Endometrium (tissue), 2 donors: Measurements from ENCODE around the gene STAB1.

Experiments
- FAIRE-seq: peaks from 2 replicates; lab custom pipeline; 2012; peaks lifted over from hg19 to GRCh38; lab: Jason Lieb, UNC
- donor health status: control.
- donor health status: control.

The STAB1 gene

GRCh38 chr3:52487050-52487787, 7.9 kb upstream of the STAB1 start:
- FAIRE-seq, result no peak

GRCh38 chr3:52487788-52488691, 7.1 kb upstream of the STAB1 start:
- no peak for FAIRE-seq

- no peak for FAIRE-seq
Measured at GRCh38 chr3:52488746-52489145, 6.4 kb upstream of the STAB1 start.

GRCh38 chr3:52489453-52489852, 5.7 kb upstream of the STAB1 start:
- no peak for FAIRE-seq

DNA sequence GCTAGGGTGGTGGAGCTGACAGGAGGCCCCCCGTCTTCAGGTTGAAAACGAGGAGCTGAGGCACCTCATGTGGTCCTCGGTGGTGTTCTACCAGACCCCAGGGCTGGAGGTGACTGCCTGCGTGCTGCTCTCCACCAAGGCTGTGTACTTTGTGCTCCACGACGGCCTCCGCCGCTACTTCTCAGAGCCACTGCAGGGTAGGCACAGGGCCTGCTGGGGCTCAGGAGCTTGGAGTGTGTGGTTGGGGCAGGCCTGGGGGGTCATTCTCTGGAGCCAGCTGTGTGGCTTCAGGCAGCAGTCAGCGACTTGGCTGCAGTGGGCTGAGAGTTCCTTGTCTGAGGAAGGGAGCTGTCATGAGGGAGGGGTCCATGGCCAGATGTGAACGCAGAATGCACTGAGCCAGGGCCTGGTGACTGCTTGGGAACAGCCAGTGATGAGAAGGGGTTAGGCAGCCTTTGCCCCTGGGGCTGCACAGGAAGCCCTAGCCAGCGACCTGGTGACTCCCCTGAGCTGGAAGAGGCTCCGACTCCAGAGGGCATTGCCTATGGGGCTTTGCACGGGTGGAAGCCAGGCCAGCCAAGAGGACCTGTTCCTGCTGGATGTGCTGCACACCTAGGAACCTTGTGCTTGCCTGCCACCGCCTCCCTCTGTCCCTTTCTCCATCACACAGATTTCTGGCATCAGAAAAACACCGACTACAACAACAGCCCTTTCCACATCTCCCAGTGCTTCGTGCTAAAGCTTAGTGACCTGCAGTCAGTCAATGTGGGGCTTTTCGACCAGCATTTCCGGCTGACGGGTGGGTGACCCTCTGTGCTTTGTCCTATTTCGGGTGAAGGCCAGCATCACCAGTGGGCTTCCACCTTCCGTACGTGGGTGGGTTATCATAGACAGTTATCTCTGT, 4.9 kb upstream of the STAB1 start:
- no peak for FAIRE-seq

DNA sequence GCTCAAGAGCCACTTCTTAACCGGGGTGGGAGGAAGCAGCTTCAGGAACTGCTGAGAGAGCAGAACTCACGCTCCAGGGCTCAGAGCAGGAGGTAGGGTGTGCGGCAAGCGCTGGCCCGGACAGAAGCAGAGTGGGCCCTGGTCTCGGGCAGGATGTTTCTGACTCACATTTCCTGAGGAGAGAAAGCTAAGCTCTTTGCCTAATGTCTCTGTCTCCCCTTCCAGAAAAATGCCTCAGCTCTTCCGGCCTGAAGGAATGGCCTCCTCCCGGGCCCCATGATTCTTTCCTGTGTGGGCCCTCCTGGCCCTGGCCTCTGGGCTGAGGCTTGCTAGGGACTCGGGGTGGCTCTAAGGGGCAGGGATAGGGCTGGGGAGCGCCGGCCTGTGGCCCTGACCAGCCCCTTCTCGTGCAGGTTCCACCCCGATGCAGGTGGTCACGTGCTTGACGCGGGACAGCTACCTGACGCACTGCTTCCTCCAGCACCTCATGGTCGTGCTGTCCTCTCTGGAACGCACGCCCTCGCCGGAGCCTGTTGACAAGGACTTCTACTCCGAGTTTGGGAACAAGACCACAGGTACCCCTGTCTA, 4.1 kb upstream of the STAB1 start:
- FAIRE-seq, result no peak

DNA sequence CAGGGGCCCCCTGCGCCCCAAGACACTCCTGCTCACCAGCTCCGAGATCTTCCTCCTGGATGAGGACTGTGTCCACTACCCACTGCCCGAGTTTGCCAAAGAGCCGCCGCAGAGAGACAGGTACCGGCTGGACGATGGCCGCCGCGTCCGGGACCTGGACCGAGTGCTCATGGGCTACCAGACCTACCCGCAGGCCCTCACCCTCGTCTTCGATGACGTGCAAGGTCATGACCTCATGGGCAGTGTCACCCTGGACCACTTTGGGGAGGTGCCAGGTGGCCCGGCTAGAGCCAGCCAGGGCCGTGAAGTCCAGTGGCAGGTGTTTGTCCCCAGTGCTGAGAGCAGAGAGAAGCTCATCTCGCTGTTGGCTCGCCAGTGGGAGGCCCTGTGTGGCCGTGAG, 3.1 kb upstream of the STAB1 start:
- no peak for FAIRE-seq

DNA sequence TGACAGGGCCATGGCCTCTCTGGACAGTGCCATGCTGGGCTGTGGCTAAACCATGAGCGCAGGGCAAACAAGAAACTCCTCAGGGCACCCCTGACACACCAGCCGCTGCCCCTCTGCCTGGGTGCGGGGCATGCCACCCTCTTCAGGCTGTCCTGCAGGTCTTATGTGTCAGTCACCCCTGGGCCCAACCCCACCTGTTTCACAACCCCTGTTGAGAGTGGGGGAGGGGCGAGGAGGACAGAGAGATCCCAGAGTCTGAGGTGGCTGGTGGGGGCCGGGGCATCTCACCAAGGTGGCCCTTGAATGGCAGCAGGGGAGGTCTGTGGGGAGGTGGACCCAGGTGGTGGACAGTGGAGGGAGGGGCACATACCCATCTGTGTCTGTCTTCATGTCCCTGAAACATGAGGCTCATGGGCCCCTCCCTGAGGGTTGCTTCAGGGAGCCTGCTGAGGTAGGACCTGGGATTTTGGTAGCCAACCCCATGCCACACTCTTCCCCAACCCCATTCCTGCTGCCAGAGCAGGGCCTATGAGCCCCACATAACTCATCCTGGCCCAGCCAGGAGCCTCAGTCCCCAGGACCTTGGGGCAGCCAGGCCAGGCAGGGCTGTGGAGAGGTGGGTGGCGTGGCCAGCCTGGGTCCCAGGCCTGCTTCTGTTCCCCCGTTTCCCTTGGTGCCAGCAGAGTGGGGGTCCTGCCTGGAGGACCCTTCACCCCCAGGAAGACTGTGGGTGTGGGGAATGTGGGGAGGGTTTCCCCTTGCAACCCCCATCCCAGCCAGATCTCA, 1.7 kb upstream of the STAB1 start:
- FAIRE-seq, result no peak

- FAIRE-seq, result no peak
Measured at GRCh38 chr3:52494445-52494844, 693 bp upstream of the STAB1 start.

- no peak for FAIRE-seq
Measured at GRCh38 chr3:52495777-52496602, 852 bp downstream of the STAB1 start.

DNA sequence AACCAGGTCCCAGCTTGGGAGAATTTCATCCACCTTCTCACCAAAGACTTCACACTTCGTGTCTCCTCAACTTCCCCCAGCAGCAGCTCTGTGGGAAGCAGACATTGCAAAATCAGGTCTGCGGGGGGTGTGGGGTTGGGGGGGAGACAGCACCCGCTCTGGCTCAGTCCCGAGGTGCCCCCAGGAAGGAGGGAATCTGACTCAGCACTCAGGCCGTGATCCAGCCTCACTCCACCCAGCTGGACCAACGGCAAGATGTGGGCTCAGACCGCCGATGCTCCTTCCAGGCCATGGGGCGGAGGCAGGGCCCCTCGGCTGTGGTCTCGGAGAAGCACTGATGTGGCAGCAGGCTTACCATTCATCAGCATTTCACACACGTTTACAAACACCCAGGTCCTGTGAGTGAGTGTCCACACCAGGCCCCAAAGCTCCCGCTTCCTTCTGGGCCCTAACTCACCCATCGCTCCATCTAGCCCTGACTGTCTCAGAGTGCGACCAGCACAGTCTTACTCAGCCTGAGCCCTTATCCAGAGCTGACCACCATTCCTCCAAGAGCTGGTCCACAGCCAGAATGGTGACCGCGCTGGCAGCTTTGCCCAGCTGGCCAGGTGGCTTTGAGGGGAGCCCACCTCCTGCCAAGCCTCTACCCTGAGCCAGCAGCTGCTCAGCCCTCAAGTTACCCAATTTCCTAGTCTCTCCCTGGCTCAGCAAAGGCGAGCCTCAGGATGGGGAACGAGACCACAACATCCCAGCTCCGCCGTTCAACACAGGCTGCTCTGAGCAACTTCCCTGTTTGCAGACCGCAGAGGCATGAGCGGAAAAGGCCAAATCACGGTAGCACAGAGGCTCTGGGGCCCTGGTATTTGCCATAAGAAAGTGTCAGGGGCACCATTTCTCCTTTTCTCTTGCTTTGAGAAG, 3.3 kb downstream of the STAB1 start:
- no peak for FAIRE-seq

- no peak for FAIRE-seq
Measured at GRCh38 chr3:52501046-52501445, 5.9 kb downstream of the STAB1 start.

GRCh38 chr3:52502001-52502400, 6.9 kb downstream of the STAB1 start:
- FAIRE-seq, result no peak

- FAIRE-seq, result no peak
Measured at GRCh38 chr3:52502808-52503350, 7.7 kb downstream of the STAB1 start.

DNA sequence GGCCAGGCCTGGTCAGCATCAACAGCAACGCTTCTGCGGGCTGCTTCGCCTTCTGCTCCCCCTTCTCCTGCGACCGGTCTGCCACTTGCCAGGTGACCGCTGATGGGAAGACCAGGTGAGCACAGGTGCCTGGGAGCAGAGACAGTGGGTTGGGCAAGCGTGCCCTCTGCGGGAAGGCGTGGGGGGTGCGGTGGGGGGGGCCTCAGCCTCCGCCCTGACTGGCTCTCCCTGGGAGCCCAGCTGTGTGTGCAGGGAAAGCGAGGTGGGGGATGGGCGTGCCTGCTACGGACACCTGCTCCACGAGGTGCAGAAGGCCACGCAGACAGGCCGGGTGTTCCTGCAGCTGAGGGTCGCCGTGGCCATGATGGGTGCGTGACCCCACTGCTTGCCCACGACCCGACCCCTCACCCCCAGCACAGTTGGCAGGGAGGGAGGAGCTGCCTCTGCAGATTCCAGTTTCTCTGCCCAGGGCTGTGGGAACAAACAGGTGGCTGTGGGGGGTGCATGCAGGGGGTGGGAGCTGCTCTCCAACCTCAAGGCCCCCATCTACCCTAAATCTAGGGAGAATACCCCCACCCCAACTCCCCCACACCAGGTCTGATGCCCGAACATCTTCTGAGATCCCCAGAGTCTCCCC, 8.8 kb downstream of the STAB1 start:
- FAIRE-seq, result no peak

- no peak for FAIRE-seq
Measured at GRCh38 chr3:52504977-52505376, 9.8 kb downstream of the STAB1 start.

GRCh38 chr3:52506266-52506966, 11.3 kb downstream of the STAB1 start:
- no peak for FAIRE-seq

- no peak for FAIRE-seq
Measured at GRCh38 chr3:52507359-52507758, 12.2 kb downstream of the STAB1 start.
